Measurements from ENCODE around the gene INTS15. TPM values are rescaled to one million over a fixed set of nuclear protein-coding genes. Genes with fewer than 3 reads are reported as not detected.

INTS15 gene
- total RNA-seq, 6 experiments from 2014 or later = 10.2 to 16.6 (median 14.0) TPM

- H3K9me3 ChIP-seq = no peaks in the 10 kb centered on the region
- TF ChIP-seq POLR2A (IDR thresholded peaks at IDR 0.05) = no peak
- TF ChIP-seq, protein P1, sequence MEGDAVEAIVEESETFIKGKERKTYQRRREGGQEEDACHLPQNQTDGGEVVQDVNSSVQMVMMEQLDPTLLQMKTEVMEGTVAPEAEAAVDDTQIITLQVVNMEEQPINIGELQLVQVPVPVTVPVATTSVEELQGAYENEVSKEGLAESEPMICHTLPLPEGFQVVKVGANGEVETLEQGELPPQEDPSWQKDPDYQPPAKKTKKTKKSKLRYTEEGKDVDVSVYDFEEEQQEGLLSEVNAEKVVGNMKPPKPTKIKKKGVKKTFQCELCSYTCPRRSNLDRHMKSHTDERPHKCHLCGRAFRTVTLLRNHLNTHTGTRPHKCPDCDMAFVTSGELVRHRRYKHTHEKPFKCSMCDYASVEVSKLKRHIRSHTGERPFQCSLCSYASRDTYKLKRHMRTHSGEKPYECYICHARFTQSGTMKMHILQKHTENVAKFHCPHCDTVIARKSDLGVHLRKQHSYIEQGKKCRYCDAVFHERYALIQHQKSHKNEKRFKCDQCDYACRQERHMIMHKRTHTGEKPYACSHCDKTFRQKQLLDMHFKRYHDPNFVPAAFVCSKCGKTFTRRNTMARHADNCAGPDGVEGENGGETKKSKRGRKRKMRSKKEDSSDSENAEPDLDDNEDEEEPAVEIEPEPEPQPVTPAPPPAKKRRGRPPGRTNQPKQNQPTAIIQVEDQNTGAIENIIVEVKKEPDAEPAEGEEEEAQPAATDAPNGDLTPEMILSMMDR (IDR thresholded peaks at IDR 0.05) = no peak
- no peak for ATAC-seq
- DNase-seq = no peak
- 86% methylated on average over 4 of the region's 15 CpGs for WGBS (ENCODE audit: insufficient coverage, low coverage, low lambda C conversion rate, missing lambda C conversion rate)
- peaks cover 0 to 2% (median 0%) of the 10 kb centered on the region in 4 donors for H3K4me1 ChIP-seq
- no peaks in the 10 kb centered on the region for H3K27me3 ChIP-seq
- intact Hi-C loops (cut with DNase I) = no loop called here
- no peak overlapping the region for H3K27ac ChIP-seq
- peaks cover 0 to 31% (median 7%) of the 10 kb centered on the region in 4 donors for H3K36me3 ChIP-seq
- no peak overlapping the region for H3K4me3 ChIP-seq
Measured at GRCh38 chr7:6641305-6642035, 51.6 kb downstream of the INTS15 start.

GRCh38 chr7:6642239-6642839 is 52.5 kb downstream of the INTS15 start:
- DNase-seq (no peak), ATAC-seq (no peak)
- TF ChIP-seq, protein P1 (IDR thresholded peaks at IDR 0.05) = no peak
- TF ChIP-seq POLR2A (IDR thresholded peaks at IDR 0.05) = no peak
- no peaks in the 10 kb centered on the region for H3K4me1 ChIP-seq
- 89% methylated on average over 10 of the region's 24 CpGs for WGBS (ENCODE audit: insufficient coverage, low coverage, low lambda C conversion rate, missing lambda C conversion rate)
- no peaks in the 10 kb centered on the region for H3K27me3 ChIP-seq
- H3K4me3 ChIP-seq = no peak overlapping the region
- intact Hi-C loops (cut with DNase I) = no loop called here
- H3K36me3 ChIP-seq = peaks cover 0 to 37% (median 7%) of the 10 kb centered on the region in 4 donors
- H3K9me3 ChIP-seq = no peaks in the 10 kb centered on the region
- no peak overlapping the region for H3K27ac ChIP-seq

DNA sequence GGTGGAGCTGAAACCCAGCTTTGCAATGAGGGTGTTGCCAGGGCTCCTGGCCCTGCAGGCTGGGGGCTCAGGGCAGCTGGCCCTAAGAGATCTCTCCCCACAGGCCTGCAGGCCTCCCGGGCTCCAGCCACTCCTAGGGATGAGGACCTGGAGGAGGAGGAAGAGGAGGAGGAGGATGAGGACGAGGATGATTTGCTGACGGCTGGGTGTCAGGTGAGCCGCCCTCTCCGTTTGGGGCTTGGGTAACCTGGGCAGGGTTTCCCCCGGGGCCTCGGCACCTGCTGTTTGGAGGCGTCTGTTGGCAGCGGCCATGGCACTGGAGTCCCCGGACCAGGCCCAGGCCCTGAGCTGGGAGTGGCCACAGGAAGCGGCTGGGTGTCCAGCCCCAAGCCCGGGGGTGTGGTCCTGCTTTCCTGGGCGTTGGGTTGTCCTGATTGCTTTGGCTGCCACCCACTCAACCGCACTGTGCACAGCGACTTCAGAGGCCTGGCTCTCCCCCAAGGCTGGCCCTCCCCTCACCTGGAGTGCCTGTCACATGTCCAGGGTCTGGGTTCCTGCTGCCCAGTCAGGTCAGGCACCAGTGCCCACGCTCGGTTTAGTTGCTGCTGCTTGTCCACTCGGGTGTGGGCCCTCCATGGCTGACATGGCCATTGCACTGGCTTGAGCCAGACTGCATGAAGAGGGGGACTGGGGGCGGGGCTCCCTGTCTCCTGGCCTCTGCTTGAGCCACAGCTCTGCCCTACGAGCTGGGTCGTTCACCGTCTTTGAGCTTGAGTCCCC is 53.2 kb downstream of the INTS15 start:
- DNase-seq = no peak
- no peak overlapping the region for H3K27ac ChIP-seq
- no peaks in the 10 kb centered on the region for H3K27me3 ChIP-seq
- no peaks in the 10 kb centered on the region for H3K9me3 ChIP-seq
- TF ChIP-seq, protein P1 (IDR thresholded peaks at IDR 0.05) = no peak
- no peak for TF ChIP-seq POLR2A (IDR thresholded peaks at IDR 0.05)
- peaks cover 0 to 37% (median 7%) of the 10 kb centered on the region in 4 donors for H3K36me3 ChIP-seq
- no peak for ATAC-seq
- intact Hi-C loops (cut with DNase I) = no loop called here
- H3K4me3 ChIP-seq = no peak overlapping the region
- no peaks in the 10 kb centered on the region for H3K4me1 ChIP-seq
- no CpG with 5 or more reads among the region's 22 CpGs for WGBS (ENCODE audit: insufficient coverage, low coverage, low lambda C conversion rate, missing lambda C conversion rate)

DNA sequence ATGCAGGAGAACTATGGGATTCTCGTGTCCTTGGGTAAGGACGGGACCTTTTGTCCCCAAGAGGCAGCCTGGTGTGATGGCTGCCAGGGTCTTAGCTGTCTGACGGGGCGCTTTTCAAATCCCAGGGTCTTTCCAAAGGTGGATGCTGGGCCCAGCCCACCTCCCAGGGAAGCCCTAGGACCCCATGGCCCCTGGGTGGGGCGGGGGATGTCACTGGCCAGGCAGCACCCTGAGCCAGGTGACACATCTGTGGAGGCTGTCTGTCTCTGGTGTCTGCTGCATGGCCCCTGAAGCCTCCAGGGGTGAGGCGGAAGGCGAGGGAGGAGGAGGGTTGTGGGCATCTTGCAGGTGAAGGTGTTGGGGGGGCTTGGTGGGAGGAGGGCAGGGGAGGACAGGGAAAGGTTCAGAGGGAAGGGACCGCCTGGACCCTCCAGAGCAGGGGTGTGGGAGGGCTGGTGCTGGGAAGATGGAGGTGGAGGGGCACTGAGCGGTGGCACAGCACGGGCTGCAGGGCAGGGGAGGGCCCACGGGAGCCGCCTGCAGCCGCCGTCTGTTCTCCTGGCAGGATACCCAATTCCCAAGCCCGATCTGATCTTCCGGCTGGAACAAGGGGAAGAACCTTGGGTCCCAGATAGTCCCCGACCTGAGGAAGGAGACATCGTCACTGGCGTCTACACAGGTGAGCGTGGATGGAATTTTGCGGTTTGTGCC is 54.2 kb downstream of the INTS15 start:
- intact Hi-C loops (cut with DNase I) = no loop called here
- ATAC-seq (no peak), DNase-seq (no peak)
- Histone ChIP-seq H3K4me1 (no peaks in the 10 kb centered on the region), H3K27me3 (no peaks in the 10 kb centered on the region), H3K36me3 (peaks cover 0 to 37% (median 7%) of the 10 kb centered on the region in 4 donors), H3K4me3 (no peak overlapping the region), H3K27ac (no peak overlapping the region), H3K9me3 (no peaks in the 10 kb centered on the region)
- WGBS (ENCODE audit: insufficient coverage, low coverage, low lambda C conversion rate, missing lambda C conversion rate) = 96% methylated on average over 5 of the region's 21 CpGs
- TF ChIP-seq POLR2A (IDR thresholded peaks at IDR 0.05) = no peak
- TF ChIP-seq, protein P1 (IDR thresholded peaks at IDR 0.05) = no peak
